GM12878 (cell line): ENCODE data around the gene B3GALT5. TPM values are rescaled to one million over a fixed set of nuclear protein-coding genes. Genes with fewer than 3 reads are reported as not detected.

Experiments
- BCL3 ChIP-seq: IDR thresholded peaks from 2 replicates; pipeline ENCODE4 v1.6.1; 2011; ENCODE audit warnings: borderline replicate concordance, low read depth, mild to moderate bottlenecking, moderate library complexity, low read length; ENCODE audit not compliant: insufficient read depth, poor library complexity, severe bottlenecking
- CHD1 ChIP-seq: IDR thresholded peaks from 2 replicates; pipeline ENCODE4 v1.6.1; 2012; ENCODE audit warnings: low read depth, low read length, improper control_type of control experiment
- KAT2A ChIP-seq: conservative IDR thresholded peaks from 2 replicates; pipeline ENCODE4 v1.6.1; 2011; ENCODE audit warnings: low read depth, low read length; ENCODE audit not compliant: control insufficient read depth
- LARP7 ChIP-seq: fragments of 450-650 bp; IDR thresholded peaks from 2 replicates; pipeline ENCODE4 v1.6.1; 2017; ENCODE audit warnings: mild to moderate bottlenecking
- NFXL1 ChIP-seq: fragments of 450-650 bp; IDR thresholded peaks from 2 replicates; pipeline ENCODE4 v1.6.1; 2017; ENCODE audit warnings: antibody characterized with exemption, mild to moderate bottlenecking, borderline replicate concordance
- POLR2AphosphoS2 ChIP-seq: IDR thresholded peaks from 2 replicates; pipeline ENCODE4 v1.6.1; 2011; ENCODE audit warnings: low read depth, mild to moderate bottlenecking, low read length, improper control_type of control experiment, moderate library complexity
- RBBP5 ChIP-seq: fragments of 200-600 bp; sonication (generic); conservative IDR thresholded peaks from 2 replicates; pipeline ENCODE4 v1.6.1; 2016
- RUNX3 ChIP-seq: IDR thresholded peaks from 2 replicates; pipeline ENCODE4 v1.6.1; 2012; ENCODE audit warnings: low read length, inconsistent platforms
- TAF1 ChIP-seq: IDR thresholded peaks from 2 replicates; pipeline ENCODE4 v1.6.1; 2011; ENCODE audit warnings: mild to moderate bottlenecking, low read depth, low read length, borderline replicate concordance
- ZNF217 ChIP-seq: fragments of 450-650 bp; IDR thresholded peaks from 2 replicates; pipeline ENCODE4 v1.6.1; 2017; ENCODE audit warnings: antibody characterized with exemption, mild to moderate bottlenecking
- polyA plus RNA-seq, 11 experiments: library from polyadenylated mRNA; depleted of rRNA in 4 of 11; unstranded in 6 of 11; stranded (reverse) in 5 of 11; fragments of >200 nt; fragmentation: Nextera tagmentation in 4 of 11; fragmentation: Illumina TruSeq in 1 of 11; extraction: Ambion mirVana in 4 of 11; extraction: Trizol in 1 of 11; gene quantifications; 1 replicate in 1 of 11; 2 replicates in 10 of 11; pipeline versions ENCODE4 v1.2.1 to v1.2.3, GENCODE V29; 2011 to 2016; ENCODE audit warnings: inconsistent platforms in 2 of 11, missing spikeins in 2 of 11, low read depth in 1 of 11
- total RNA-seq, 4 experiments: library from RNA; depleted of rRNA in 3 of 4; stranded (reverse); fragments of >200 nt in 3 of 4; fragmentation: Illumina TruSeq in 1 of 4; extraction: Trizol in 1 of 4; gene quantifications; 2 replicates each; pipeline versions ENCODE4 v1.2.1 to v1.2.3, GENCODE V29; 2013 to 2021
- TF ChIP-seq, protein P1 (sequence below): IDR thresholded peaks from 2 replicates; pipeline ENCODE4 v1.6.1; 2011; ENCODE audit warnings: low read depth, low read length, improper control_type of control experiment, borderline replicate concordance
- TF ChIP-seq, protein P2 (sequence below): fragments of 450-650 bp; IDR thresholded peaks from 2 replicates; pipeline ENCODE4 v1.6.1; 2017; ENCODE audit warnings: mild to moderate bottlenecking, moderate library complexity

B3GALT5 gene
- total and polyA plus RNA-seq, 10 of the 15 experiments (the other 5 are each of a cell fraction or from before 2014, with no cell fraction given), result 0.03 to 0.04 TPM; not detected in 8

DNA sequence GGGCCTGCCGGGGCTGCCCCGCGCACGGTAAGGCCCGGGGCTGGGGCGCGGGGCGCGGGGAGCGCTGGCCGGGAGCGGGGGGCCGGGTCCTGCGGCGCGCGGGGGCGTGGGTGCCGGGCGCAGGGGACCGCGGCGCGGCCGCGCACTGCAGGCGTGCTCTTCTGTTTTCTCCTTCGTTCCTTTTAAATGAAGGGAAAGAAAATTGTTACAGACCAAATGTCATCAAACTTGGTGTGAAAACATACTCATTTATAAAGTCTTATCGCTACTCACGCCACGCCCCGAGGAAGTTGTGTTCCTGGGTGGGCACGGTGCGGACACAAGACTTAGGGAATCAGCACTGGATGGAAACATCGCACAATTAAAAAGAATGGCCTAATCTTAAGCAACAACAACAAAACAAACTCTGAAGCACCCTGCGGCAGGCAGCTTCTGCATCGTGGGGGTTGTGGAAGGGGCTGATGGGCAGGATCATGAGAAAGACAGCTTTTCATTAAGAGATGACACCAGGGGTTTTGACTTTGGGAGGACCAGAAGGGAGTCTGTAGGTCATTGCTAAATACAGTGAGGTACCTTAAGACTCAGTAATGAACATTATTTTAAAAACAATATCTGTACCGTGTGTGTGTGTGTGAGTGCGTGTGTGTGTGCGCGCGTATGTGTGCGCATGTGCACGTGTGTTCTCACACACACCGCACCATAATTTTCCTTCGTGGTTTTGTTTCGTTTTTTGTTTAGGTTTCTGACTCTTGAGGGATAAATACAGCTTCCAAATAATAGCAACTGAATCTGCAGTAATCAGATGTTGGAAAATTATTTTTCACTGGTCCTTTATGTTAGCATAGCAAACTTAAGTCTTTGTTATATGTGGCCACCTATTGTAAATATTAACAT is 548 bp downstream of the B3GALT5 start (continued):
- TF ChIP-seq BCL3, result no peak
- no peak for TF ChIP-seq LARP7
- TF ChIP-seq KAT2A, result no peak
- no peak for TF ChIP-seq RBBP5
- no peak for TF ChIP-seq CHD1
- TF ChIP-seq NFXL1, result no peak
- TF ChIP-seq RUNX3, result no peak
- TF ChIP-seq, protein P1, sequence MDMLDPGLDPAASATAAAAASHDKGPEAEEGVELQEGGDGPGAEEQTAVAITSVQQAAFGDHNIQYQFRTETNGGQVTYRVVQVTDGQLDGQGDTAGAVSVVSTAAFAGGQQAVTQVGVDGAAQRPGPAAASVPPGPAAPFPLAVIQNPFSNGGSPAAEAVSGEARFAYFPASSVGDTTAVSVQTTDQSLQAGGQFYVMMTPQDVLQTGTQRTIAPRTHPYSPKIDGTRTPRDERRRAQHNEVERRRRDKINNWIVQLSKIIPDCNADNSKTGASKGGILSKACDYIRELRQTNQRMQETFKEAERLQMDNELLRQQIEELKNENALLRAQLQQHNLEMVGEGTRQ, result no peak
- TF ChIP-seq POLR2AphosphoS2, result no peak
- TF ChIP-seq, protein P2, sequence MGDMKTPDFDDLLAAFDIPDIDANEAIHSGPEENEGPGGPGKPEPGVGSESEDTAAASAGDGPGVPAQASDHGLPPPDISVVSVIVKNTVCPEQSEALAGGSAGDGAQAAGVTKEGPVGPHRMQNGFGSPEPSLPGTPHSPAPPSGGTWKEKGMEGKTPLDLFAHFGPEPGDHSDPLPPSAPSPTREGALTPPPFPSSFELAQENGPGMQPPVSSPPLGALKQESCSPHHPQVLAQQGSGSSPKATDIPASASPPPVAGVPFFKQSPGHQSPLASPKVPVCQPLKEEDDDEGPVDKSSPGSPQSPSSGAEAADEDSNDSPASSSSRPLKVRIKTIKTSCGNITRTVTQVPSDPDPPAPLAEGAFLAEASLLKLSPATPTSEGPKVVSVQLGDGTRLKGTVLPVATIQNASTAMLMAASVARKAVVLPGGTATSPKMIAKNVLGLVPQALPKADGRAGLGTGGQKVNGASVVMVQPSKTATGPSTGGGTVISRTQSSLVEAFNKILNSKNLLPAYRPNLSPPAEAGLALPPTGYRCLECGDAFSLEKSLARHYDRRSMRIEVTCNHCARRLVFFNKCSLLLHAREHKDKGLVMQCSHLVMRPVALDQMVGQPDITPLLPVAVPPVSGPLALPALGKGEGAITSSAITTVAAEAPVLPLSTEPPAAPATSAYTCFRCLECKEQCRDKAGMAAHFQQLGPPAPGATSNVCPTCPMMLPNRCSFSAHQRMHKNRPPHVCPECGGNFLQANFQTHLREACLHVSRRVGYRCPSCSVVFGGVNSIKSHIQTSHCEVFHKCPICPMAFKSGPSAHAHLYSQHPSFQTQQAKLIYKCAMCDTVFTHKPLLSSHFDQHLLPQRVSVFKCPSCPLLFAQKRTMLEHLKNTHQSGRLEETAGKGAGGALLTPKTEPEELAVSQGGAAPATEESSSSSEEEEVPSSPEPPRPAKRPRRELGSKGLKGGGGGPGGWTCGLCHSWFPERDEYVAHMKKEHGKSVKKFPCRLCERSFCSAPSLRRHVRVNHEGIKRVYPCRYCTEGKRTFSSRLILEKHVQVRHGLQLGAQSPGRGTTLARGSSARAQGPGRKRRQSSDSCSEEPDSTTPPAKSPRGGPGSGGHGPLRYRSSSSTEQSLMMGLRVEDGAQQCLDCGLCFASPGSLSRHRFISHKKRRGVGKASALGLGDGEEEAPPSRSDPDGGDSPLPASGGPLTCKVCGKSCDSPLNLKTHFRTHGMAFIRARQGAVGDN, result no peak
- TF ChIP-seq TAF1, result no peak
- no peak for TF ChIP-seq ZNF217
